Ishikawa (cell line): ENCODE results near the gene PPP1R13B.

ENCODE experiments used
- CEBPB ChIP-seq: IDR thresholded peaks from 2 replicates; pipeline ENCODE4 v1.6.1; 2012
- CREB1 ChIP-seq: IDR thresholded peaks from 2 replicates; pipeline ENCODE4 v1.6.1; 2012; ENCODE audit warnings: low read depth
- EGR1 ChIP-seq: IDR thresholded peaks from 2 replicates; pipeline ENCODE4 v1.6.1; 2012
- EP300 ChIP-seq: IDR thresholded peaks from 2 replicates; pipeline ENCODE4 v1.6.1; 2012; ENCODE audit warnings: borderline replicate concordance
- FOXM1 ChIP-seq: IDR thresholded peaks from 2 replicates; pipeline ENCODE4 v1.6.1; 2012; ENCODE audit warnings: low read depth, borderline replicate concordance
- NFIC ChIP-seq: IDR thresholded peaks from 2 replicates; pipeline ENCODE4 v1.6.1; 2012
- RAD21 ChIP-seq: IDR thresholded peaks from 2 replicates; pipeline ENCODE4 v1.6.1; 2012; ENCODE audit warnings: low read depth
- REST ChIP-seq: IDR thresholded peaks from 2 replicates; pipeline ENCODE4 v1.6.1; 2012; ENCODE audit warnings: low read depth, mild to moderate bottlenecking
- TAF1 ChIP-seq: IDR thresholded peaks from 2 replicates; pipeline ENCODE4 v1.6.1; 2012; ENCODE audit warnings: low read depth, mild to moderate bottlenecking
- TCF12 ChIP-seq: IDR thresholded peaks from 2 replicates; pipeline ENCODE4 v1.6.1; 2012; ENCODE audit warnings: low read depth
- TEAD4 ChIP-seq: IDR thresholded peaks from 2 replicates; pipeline ENCODE4 v1.6.1; 2012
- YY1 ChIP-seq: IDR thresholded peaks from 2 replicates; pipeline ENCODE4 v1.6.1; 2012; ENCODE audit warnings: low read depth
- ZBTB7A ChIP-seq: IDR thresholded peaks from 2 replicates; pipeline ENCODE4 v1.6.1; 2012; ENCODE audit warnings: low read depth
- TF ChIP-seq, protein P1 (sequence below): IDR thresholded peaks from 2 replicates; pipeline ENCODE4 v1.6.1; 2012
- TF ChIP-seq, protein P2 (sequence below): IDR thresholded peaks from 2 replicates; pipeline ENCODE4 v1.6.1; 2012

The PPP1R13B gene

DNA sequence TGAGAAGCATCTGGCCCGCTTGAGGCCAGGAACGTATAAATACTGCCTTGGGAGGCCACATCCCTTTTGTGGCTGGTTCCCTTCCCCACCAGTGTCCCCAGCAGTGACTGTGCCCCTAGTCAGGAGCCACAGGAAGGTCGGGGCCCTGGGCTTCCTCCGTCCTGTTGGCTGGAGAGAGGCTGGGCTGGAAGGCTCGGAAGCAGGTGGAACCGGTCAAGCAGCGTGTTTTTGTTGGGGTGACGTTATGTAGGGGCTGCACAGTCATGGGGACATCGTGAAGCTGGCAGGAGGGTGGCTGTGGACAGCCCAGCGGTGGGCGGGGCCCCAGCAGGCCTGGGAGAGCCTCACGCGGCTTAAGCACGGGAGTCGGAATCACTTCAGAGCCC lies 142.3 kb downstream of the PPP1R13B start:
- TF ChIP-seq FOXM1 (no peak), EP300 (no peak)

DNA sequence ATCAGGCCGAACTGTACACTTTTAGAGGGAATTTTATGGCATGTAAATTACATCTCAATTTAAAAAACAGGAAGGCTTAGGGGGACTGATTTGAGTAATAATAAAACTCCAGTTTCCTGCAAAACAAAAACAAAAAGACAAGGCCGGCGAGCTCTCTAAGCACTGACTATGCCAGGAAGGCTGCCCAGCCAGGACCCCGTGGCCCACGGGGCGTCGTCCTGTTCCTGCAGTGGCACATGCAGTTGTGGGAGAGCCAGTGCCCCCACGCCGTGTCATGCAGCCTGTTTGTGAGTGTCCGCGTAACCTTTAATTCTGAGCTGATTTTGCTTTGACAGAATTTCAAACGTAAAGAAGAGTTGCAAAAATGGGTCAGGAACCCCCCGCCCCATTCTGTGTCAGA lies 142.7 kb downstream of the PPP1R13B start:
- TF ChIP-seq CEBPB (no peak), ZBTB7A (no peak), YY1 (no peak), TAF1 (no peak), RAD21 (no peak)
- TF ChIP-seq, protein P1, sequence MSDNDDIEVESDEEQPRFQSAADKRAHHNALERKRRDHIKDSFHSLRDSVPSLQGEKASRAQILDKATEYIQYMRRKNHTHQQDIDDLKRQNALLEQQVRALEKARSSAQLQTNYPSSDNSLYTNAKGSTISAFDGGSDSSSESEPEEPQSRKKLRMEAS = no peak

- no peak for TF ChIP-seq CREB1
- TF ChIP-seq, protein P1 = no peak
- TF ChIP-seq ZBTB7A = no peak
- TF ChIP-seq RAD21 = no peak
- no peak for TF ChIP-seq TEAD4
- no peak for TF ChIP-seq YY1
- no peak for TF ChIP-seq CEBPB
- no peak for TF ChIP-seq TAF1
- TF ChIP-seq, protein P2, sequence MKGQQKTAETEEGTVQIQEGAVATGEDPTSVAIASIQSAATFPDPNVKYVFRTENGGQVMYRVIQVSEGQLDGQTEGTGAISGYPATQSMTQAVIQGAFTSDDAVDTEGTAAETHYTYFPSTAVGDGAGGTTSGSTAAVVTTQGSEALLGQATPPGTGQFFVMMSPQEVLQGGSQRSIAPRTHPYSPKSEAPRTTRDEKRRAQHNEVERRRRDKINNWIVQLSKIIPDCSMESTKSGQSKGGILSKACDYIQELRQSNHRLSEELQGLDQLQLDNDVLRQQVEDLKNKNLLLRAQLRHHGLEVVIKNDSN = no peak
- no peak for TF ChIP-seq REST
- TF ChIP-seq FOXM1 = no peak
Measured at GRCh38 chr14:103703433-103704385, 143.7 kb downstream of the PPP1R13B start.

GRCh38 chr14:103702497-103703432 lies 144.6 kb downstream of the PPP1R13B start:
- TF ChIP-seq CREB1 (no peak), RAD21 (no peak), TEAD4 (no peak), TAF1 (no peak), ZBTB7A (no peak), FOXM1 (no peak)
- TF ChIP-seq, protein P1 = no peak

GRCh38 chr14:103702095-103702494 lies 145.3 kb downstream of the PPP1R13B start:
- TF ChIP-seq, protein P2 = no peak
- TF ChIP-seq CREB1 (no peak), TAF1 (no peak)

GRCh38 chr14:103700753-103701490 lies 146.5 kb downstream of the PPP1R13B start:
- no peak for TF ChIP-seq CEBPB
- no peak for TF ChIP-seq EP300
- no peak for TF ChIP-seq CREB1
- TF ChIP-seq NFIC = no peak
- TF ChIP-seq TCF12 = no peak
- TF ChIP-seq TEAD4 = no peak
- TF ChIP-seq, protein P2 = no peak
- no peak for TF ChIP-seq ZBTB7A
- no peak for TF ChIP-seq EGR1
- TF ChIP-seq, protein P1 = no peak
- TF ChIP-seq RAD21 = no peak
- TF ChIP-seq FOXM1 = no peak
- TF ChIP-seq REST = no peak
- TF ChIP-seq YY1 = no peak
- TF ChIP-seq TAF1 = no peak
